ENCODE results near the gene NLE1. TPM values are rescaled to one million over a fixed set of nuclear protein-coding genes. Genes with fewer than 3 reads are reported as not detected.

Gene NLE1
- total RNA-seq, 2 donors from 2014 or later, result 12.5 to 17.7 TPM

DNA sequence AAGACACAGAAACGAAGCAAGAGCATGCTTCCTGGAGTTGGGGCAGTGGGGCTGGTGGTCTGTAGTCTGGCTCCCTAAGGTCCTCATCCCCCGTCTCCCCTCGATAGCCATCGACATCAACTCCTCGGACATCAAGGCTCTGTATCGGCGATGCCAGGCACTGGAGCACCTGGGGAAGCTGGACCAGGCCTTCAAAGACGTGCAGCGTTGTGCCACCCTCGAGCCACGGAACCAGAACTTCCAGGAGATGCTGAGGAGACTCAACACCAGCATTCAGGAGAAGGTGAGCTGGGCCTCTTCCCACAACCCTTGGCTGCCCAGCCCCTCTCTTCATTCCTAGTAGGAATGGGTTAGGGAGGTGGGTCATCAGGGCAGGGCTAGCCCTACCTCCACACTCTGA is 7.8 kb upstream of the NLE1 start:
- H3K27ac ChIP-seq, result no peak overlapping the region
- no peaks in the 10 kb centered on the region for H3K9me3 ChIP-seq
- intact Hi-C loops (cut with DNase I), result no loop called here
- no peak for DNase-seq (ENCODE audit: low spot score)
- no peaks in the 10 kb centered on the region for H3K27me3 ChIP-seq (replicated peaks; ENCODE audit: insufficient read depth)
- no peaks in the 10 kb centered on the region for H3K4me1 ChIP-seq (replicated peaks)
- H3K36me3 ChIP-seq, result no peaks in the 10 kb centered on the region
- TF ChIP-seq, protein P1, sequence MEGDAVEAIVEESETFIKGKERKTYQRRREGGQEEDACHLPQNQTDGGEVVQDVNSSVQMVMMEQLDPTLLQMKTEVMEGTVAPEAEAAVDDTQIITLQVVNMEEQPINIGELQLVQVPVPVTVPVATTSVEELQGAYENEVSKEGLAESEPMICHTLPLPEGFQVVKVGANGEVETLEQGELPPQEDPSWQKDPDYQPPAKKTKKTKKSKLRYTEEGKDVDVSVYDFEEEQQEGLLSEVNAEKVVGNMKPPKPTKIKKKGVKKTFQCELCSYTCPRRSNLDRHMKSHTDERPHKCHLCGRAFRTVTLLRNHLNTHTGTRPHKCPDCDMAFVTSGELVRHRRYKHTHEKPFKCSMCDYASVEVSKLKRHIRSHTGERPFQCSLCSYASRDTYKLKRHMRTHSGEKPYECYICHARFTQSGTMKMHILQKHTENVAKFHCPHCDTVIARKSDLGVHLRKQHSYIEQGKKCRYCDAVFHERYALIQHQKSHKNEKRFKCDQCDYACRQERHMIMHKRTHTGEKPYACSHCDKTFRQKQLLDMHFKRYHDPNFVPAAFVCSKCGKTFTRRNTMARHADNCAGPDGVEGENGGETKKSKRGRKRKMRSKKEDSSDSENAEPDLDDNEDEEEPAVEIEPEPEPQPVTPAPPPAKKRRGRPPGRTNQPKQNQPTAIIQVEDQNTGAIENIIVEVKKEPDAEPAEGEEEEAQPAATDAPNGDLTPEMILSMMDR (IDR thresholded peaks at IDR 0.05), result no peak
- no peak for TF ChIP-seq POLR2A (IDR thresholded peaks at IDR 0.05)
- TF ChIP-seq POLR2AphosphoS5 (IDR thresholded peaks at IDR 0.05), result no peak
- WGBS, result 93% methylated on average over 11 of the region's 11 CpGs
- H3K4me3 ChIP-seq, result no peak overlapping the region

DNA sequence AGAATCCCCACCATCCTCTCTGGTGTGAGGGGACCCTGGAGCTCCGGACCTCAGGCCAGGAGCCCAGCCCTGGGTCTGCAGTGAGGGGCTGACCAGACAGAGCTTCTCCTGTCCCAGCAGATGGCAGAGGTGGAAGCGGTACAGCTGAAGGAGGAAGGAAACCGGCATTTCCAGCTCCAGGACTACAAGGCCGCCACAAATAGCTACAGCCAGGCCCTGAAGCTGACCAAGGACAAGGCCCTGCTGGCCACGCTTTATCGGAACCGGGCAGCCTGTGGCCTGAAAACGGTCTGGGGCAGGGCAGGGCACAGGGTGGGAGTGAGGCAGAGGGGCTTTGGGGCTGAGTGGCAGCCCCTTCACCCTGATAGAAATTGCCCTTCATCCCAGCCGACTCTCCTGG is 6.0 kb upstream of the NLE1 start:
- 73% methylated on average over 9 of the region's 9 CpGs for WGBS
- H3K27ac ChIP-seq, result no peak overlapping the region
- DNase-seq (ENCODE audit: low spot score), result no peak
- no peaks in the 10 kb centered on the region for H3K4me1 ChIP-seq (replicated peaks)
- no peaks in the 10 kb centered on the region for H3K27me3 ChIP-seq (replicated peaks; ENCODE audit: insufficient read depth)
- TF ChIP-seq POLR2A (IDR thresholded peaks at IDR 0.05), result no peak
- TF ChIP-seq, protein P1 (IDR thresholded peaks at IDR 0.05), result no peak
- TF ChIP-seq POLR2AphosphoS5 (IDR thresholded peaks at IDR 0.05), result no peak
- no peaks in the 10 kb centered on the region for H3K36me3 ChIP-seq
- H3K4me3 ChIP-seq, result no peak overlapping the region
- H3K9me3 ChIP-seq, result no peaks in the 10 kb centered on the region
- intact Hi-C loops (cut with DNase I), result no loop called here

DNA sequence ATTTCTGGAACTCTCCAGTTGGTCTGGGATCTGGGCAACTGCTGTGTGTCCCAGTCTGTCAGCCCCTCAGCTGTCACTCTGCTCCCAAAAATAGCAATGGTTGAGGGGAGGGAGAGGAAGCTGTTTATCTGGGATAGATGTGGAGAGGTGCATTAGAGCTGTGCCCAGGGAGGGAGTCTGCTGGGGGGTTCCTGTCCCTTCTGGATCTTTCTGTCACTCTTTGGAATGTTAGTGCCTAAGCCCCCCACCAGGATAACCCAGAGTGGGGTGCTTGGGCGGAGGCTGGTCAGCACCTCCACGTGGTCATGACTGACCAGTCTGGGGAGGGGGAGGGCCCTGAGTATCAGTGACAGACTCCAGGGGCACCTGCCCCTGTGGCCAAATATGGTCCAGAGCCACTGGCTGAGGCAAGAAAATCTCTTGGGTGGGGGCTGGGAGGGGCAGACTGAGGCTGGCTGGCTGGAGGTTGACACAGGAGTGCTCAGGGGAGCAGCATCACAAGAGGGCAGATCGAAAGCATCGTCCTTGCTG is 5.3 kb upstream of the NLE1 start, which contains the start of gene UNC45B:
TSS of gene UNC45B (plus strand) at position 443 of the 531 bp plus-strand sequence. CDS start 447 bp downstream, outside the sequence.
- Histone ChIP-seq H3K9me3 (no peaks in the 10 kb centered on the region), H3K4me1 (replicated peaks) (no peaks in the 10 kb centered on the region), H3K4me3 (no peak within 1 kb of the TSS), H3K36me3 (no peaks in the 10 kb centered on the region), H3K27ac (no peak within 1 kb of the TSS), H3K27me3 (replicated peaks; ENCODE audit: insufficient read depth) (no peaks in the 10 kb centered on the region)
- WGBS, result 78% methylated on average over 4 of the region's 4 CpGs
- TF ChIP-seq POLR2A (IDR thresholded peaks at IDR 0.05) (no peak), POLR2AphosphoS5 (IDR thresholded peaks at IDR 0.05) (no peak)
- TF ChIP-seq, protein P1 (IDR thresholded peaks at IDR 0.05), result no peak
- intact Hi-C loops (cut with DNase I), result no loop called here
- DNase-seq (ENCODE audit: low spot score), result no peak

DNA sequence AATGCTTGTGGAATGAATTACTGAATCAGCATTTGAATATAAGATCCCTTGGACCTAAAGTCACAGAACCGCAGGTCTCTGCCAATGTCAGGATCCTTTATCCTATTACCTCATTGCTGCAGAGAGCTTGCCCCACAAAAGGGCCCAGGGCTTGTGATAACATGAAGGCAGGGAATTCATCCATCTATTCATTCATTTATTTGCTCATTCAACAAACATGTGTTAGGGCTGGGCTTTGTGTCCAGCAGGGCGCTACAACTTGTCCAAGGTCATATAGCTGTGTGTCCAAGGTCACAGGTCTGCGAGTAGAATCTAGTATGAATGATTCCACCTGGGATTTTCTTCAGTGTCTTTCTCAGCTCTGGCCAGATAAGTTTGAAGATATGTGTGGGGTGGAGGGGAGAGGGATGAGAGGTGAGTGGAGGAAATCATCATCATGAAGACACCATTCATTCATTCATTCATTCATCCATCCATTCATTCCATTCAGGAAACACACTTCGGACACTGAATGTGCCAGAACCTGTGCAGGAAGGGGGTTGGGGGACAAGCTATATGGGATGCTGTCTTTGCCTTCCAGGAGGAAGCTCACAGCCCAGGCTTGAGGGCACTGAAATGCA is 4.2 kb upstream of the NLE1 start:
- Histone ChIP-seq H3K9me3 (no peaks in the 10 kb centered on the region), H3K4me3 (no peak overlapping the region), H3K36me3 (no peaks in the 10 kb centered on the region), H3K4me1 (replicated peaks) (no peaks in the 10 kb centered on the region), H3K27me3 (replicated peaks; ENCODE audit: insufficient read depth) (no peaks in the 10 kb centered on the region), H3K27ac (no peak overlapping the region)
- TF ChIP-seq POLR2AphosphoS5 (IDR thresholded peaks at IDR 0.05) (no peak), POLR2A (IDR thresholded peaks at IDR 0.05) (no peak)
- TF ChIP-seq, protein P1 (IDR thresholded peaks at IDR 0.05), result no peak
- WGBS, result 53% methylated on average over 4 of the region's 4 CpGs
- DNase-seq (ENCODE audit: low spot score), result no peak
- intact Hi-C loops (cut with DNase I), result no loop called here

DNA sequence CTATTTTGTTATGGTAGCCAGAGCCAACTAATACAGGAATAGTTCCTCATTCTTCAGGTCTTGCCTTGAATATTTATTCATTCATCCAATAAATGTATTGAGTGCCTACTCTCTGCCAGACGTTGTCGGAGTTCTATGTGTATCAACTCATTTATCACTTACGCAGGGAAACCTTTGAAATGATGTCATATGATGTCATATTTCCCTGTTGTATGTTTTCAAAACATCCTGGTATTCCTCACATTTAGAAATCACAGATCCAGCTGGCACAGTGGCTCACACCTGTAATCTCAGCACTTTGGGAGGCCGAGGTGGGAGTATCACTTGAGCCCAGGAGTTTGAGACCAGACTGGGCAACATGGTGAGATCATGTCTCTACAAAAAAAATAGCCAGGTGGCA is 2.7 kb upstream of the NLE1 start:
- TF ChIP-seq POLR2AphosphoS5 (IDR thresholded peaks at IDR 0.05), result no peak
- TF ChIP-seq POLR2A (IDR thresholded peaks at IDR 0.05), result no peak
- TF ChIP-seq, protein P1 (IDR thresholded peaks at IDR 0.05), result no peak
- Histone ChIP-seq H3K36me3 (no peaks in the 10 kb centered on the region), H3K4me3 (no peak overlapping the region), H3K4me1 (replicated peaks) (no peaks in the 10 kb centered on the region), H3K27me3 (replicated peaks; ENCODE audit: insufficient read depth) (no peaks in the 10 kb centered on the region), H3K9me3 (no peaks in the 10 kb centered on the region), H3K27ac (no peak overlapping the region)
- intact Hi-C loops (cut with DNase I), result no loop called here
- WGBS, result 70% methylated on average over 4 of the region's 4 CpGs
- no peak for DNase-seq (ENCODE audit: low spot score)
